ENCODE data around the gene AK2.
"Not testable (repeated sequence)": the region's sequence is repeated elsewhere in the genome, so short reads cannot be mapped to it uniquely, and the experiment has no call there.

AK2 gene

DNA sequence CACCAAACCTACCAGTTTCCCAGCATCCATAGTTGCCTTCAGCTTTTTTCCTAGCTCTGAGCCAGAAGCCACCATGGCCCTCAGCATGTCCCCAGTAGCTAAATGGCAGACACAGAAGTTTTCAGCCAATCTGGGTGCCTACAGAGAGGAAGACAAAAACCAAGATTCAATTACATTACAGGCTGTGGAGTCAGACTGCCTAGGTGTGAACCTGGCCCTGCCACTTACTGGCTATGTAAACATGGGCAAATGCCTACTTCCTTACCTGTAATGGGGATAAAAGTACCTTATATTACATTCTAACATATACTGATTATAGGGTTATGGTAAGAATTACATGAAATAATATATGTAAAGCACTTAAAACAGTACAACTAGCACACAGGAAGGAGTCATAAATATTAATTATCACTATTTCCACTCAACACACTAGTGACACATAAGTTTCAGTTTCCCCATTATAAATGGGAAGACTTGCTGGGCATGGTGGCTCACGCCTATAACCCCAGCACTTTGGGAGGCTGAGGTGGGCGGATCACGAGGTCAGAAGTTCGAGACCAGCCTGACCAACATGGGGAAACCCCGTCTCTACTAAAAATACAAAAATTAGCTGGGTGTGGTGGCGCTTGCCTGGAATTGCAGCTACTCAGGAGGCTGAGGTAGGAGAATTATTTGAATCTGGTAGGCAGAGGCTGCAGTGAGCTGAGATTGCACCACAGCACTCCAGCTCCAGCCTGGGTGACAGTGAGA, 12.1 kb downstream of the AK2 start:
- not testable (repeated sequence) for H3K9me3 ChIP-seq (ENCODE audit: control insufficient read depth, insufficient read depth, low read length); H3K27me3 ChIP-seq (ENCODE audit: control insufficient read depth, insufficient read depth, low read length); H3K36me3 ChIP-seq (ENCODE audit: control insufficient read depth, insufficient read depth, low read length); H3K4me3 ChIP-seq (ENCODE audit: low read length); H3K4me1 ChIP-seq (ENCODE audit: control insufficient read depth, insufficient read depth, low read length); H3K27ac ChIP-seq (ENCODE audit: low read length); DNase-seq (ENCODE audit: low read depth, low spot score)
- WGBS (ENCODE audit: insufficient coverage, insufficient read length): no CpG with 5 or more reads among the region's 6 CpGs

DNA sequence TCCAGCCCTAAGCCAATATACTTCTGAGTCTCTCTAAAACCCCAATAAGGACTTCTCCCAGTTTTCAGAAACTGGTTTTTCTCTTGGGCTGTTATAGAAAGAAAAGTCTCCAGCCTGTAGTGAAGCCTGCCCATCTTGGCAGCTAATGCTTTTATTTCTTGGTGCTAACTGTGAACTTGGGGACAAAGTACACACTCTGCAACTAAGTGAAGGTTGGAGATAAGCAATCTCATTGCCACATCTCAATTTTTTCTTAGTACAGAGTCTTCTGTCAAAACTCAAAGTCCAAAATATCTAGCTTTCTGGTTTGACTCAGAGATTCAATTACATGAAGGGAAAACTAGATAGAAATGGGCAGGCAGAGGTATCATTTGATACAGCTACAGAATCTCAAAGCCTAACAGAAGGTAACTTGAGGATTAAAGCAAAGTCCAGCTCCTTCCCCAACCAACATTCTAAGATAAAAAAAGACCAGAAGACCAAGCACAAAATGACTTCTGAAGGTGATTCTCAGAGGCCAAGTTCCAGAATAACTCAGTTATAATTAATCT, 14.0 kb downstream of the AK2 start:
- Histone ChIP-seq H3K27me3 (ENCODE audit: control insufficient read depth, insufficient read depth, low read length) (no peaks in the 10 kb centered on the region), H3K9me3 (ENCODE audit: control insufficient read depth, insufficient read depth, low read length) (no peaks in the 10 kb centered on the region), H3K27ac (ENCODE audit: low read length) (no peak overlapping the region), H3K4me3 (ENCODE audit: low read length) (no peak overlapping the region), H3K4me1 (ENCODE audit: control insufficient read depth, insufficient read depth, low read length) (no peaks in the 10 kb centered on the region), H3K36me3 (ENCODE audit: control insufficient read depth, insufficient read depth, low read length) (peaks cover 5% of the 10 kb centered on the region; the same call in 1 of the 2 replicates)
- no peak for DNase-seq (ENCODE audit: low read depth, low spot score)

DNA sequence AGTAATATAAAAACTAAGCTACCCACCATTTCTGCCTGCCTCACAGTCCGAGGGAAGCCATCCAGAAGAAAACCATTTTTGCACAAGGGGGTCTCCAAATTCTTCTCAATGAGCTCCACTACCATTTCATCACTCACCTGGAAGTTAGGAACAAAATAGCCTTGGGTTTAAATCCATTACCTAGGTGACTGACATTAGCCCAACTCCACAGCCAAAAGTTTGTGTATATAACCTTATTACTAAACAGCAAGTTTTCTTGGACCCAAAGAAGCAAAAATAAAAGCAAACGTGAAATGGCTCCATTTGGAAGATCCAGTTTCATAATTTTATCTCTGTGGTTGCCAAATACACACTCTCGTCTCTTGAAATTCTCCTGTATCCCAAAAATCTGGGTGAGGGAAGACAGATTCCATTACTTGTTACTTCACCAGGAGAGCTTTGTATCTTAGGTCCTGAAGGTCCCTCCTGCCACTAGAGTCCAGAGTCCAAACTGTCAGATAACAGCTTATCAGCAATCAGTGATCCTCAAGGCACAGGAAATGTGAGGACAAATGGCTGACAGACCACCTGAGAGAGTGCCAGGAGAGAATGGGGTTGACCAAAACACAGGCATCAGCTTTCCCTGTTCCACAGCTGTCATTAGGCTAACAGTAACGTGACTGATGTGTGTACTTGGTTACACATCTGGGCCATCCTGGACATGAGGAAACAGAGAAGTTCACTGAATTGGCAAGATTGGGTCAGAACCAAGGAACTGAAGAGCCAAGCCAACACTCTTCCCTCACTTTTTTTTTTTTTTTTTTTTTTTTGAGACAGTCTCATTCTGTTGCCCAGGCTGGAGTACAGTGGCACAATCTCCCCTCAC, 14.9 kb downstream of the AK2 start:
- no peak overlapping the region for H3K27ac ChIP-seq (ENCODE audit: low read length)
- WGBS (ENCODE audit: insufficient coverage, insufficient read length): no CpG with 5 or more reads among the region's 4 CpGs
- no peak overlapping the region for H3K4me3 ChIP-seq (ENCODE audit: low read length)
- no peaks in the 10 kb centered on the region for H3K27me3 ChIP-seq (ENCODE audit: control insufficient read depth, insufficient read depth, low read length)
- DNase-seq (ENCODE audit: low read depth, low spot score): no peak
- H3K9me3 ChIP-seq (ENCODE audit: control insufficient read depth, insufficient read depth, low read length): no peaks in the 10 kb centered on the region
- peaks cover 9% of the 10 kb centered on the region; the same call in 1 of the 2 replicates for H3K36me3 ChIP-seq (ENCODE audit: control insufficient read depth, insufficient read depth, low read length)
- no peaks in the 10 kb centered on the region for H3K4me1 ChIP-seq (ENCODE audit: control insufficient read depth, insufficient read depth, low read length)

DNA sequence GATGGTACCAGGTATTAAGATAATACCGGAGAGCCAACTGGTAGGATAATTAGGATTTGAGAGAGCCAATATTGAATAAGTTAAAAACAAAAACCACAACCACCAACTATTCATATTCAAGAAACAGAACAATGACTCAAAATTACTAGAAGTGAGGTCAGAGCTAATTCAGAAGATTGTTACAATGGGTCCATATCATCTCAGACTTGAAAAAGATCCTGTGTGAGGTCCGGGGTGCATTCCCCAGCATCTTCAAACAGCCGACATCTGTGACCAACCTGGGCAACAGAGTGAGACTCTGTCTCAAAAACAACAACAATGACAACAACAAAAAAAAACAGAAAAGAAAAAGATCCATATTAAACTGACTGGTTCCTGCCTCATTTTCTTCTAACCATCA, 18.6 kb downstream of the AK2 start:
- Histone ChIP-seq H3K9me3 (ENCODE audit: control insufficient read depth, insufficient read depth, low read length) (no peaks in the 10 kb centered on the region), H3K27me3 (ENCODE audit: control insufficient read depth, insufficient read depth, low read length) (no peaks in the 10 kb centered on the region), H3K4me3 (ENCODE audit: low read length) (no peak overlapping the region), H3K27ac (ENCODE audit: low read length) (no peak overlapping the region), H3K36me3 (ENCODE audit: control insufficient read depth, insufficient read depth, low read length) (peaks cover 8% of the 10 kb centered on the region; the same call in 1 of the 2 replicates), H3K4me1 (ENCODE audit: control insufficient read depth, insufficient read depth, low read length) (no peaks in the 10 kb centered on the region)
- WGBS (ENCODE audit: insufficient coverage, insufficient read length): no CpG with 5 or more reads among the region's 3 CpGs
- DNase-seq (ENCODE audit: low read depth, low spot score): no peak

DNA sequence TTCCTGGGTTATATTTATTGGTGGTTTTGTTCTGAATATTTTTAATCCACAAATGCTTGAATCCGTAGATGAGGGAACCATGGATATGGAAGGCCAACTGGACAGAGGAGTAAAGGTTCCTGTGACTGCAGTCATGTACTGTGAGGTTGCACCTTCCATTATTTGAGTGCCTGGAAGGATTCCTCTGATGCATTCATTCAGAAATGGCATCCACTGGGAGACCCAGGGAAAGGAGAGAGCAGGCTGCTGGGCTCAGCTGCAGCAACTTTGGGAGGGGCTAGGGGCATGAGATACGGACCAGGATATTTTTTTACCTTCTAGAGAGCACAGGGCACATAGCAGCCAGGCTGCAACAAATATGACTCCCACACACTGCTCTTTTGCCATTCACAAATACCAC, 19.5 kb downstream of the AK2 start:
- Histone ChIP-seq H3K36me3 (ENCODE audit: control insufficient read depth, insufficient read depth, low read length) (peaks cover 16% of the 10 kb centered on the region; the same call in 1 of the 2 replicates), H3K27me3 (ENCODE audit: control insufficient read depth, insufficient read depth, low read length) (no peaks in the 10 kb centered on the region), H3K27ac (ENCODE audit: low read length) (no peak overlapping the region), H3K4me3 (ENCODE audit: low read length) (no peak overlapping the region), H3K9me3 (ENCODE audit: control insufficient read depth, insufficient read depth, low read length) (no peaks in the 10 kb centered on the region), H3K4me1 (ENCODE audit: control insufficient read depth, insufficient read depth, low read length) (no peaks in the 10 kb centered on the region)
- no peak for DNase-seq (ENCODE audit: low read depth, low spot score)
- WGBS (ENCODE audit: insufficient coverage, insufficient read length): no CpG with 5 or more reads among the region's 2 CpGs

DNA sequence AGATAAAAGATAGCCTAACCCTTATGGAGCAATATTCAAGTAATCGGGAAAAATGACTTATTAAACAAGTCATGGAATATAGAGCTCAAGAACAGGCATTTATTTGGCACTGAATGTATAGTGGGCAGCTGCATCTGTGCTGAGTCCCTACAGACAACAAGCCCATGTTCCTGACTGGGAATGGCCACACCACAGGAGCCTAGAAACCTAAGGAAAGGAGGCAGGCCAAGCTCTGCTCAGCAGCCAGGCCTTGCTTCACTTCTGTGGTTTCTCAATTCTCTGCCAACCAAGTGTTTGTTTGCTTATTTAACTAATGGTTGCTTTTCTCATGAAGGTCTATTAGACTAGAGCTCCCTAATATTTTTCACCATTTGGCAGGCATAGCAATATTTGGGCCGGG, 21.5 kb downstream of the AK2 start:
- no CpG with 5 or more reads among the region's 2 CpGs for WGBS (ENCODE audit: insufficient coverage, insufficient read length)
- Histone ChIP-seq H3K27me3 (ENCODE audit: control insufficient read depth, insufficient read depth, low read length) (no peaks in the 10 kb centered on the region), H3K4me1 (ENCODE audit: control insufficient read depth, insufficient read depth, low read length) (no peaks in the 10 kb centered on the region)

DNA sequence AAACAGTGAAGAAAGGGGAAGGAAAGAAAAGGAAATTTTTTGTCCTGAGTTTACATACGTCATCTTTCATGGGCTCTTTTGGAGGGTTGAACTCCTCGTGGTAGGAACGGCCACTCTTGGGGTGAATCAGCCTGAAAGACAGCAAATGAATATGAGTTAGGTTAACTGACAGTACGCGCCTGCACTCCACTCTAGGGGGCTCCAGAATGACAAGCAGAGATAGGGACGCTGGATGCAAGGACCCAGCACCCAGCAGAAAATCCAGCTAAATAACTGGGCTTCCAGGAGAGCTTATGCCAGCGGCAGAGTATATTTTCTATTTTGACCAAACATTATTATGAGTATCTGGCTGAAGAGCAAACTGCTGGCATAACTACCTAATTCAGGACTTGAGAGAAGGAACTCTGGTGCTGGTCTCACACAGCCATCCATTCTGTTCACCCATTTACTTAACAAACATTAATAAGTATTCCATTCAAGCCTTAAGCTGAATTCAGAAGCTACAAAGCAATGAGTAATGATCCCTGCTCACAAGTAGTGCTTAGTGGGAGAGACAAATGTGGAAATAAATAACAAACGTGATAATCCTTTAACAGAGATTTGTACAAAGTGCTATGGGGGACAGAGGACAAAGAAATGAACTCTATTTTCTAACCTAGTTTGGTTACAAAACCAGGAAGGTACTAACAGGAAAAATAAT, 22.1 kb downstream of the AK2 start:
- no CpG with 5 or more reads among the region's 8 CpGs for WGBS (ENCODE audit: insufficient coverage, insufficient read length)
- H3K36me3 ChIP-seq (ENCODE audit: control insufficient read depth, insufficient read depth, low read length): peaks cover 21% of the 10 kb centered on the region; the same call in 1 of the 2 replicates
- H3K9me3 ChIP-seq (ENCODE audit: control insufficient read depth, insufficient read depth, low read length): no peaks in the 10 kb centered on the region
- no peak for DNase-seq (ENCODE audit: low read depth, low spot score)
- no peak overlapping the region for H3K4me3 ChIP-seq (ENCODE audit: low read length)
- no peak overlapping the region for H3K27ac ChIP-seq (ENCODE audit: low read length)
- no peaks in the 10 kb centered on the region for H3K27me3 ChIP-seq (ENCODE audit: control insufficient read depth, insufficient read depth, low read length)
- H3K4me1 ChIP-seq (ENCODE audit: control insufficient read depth, insufficient read depth, low read length): no peaks in the 10 kb centered on the region

More for the DNA sequence above, 21.5 kb downstream of the AK2 start:
- Histone ChIP-seq H3K9me3 (ENCODE audit: control insufficient read depth, insufficient read depth, low read length) (no peaks in the 10 kb centered on the region), H3K4me3 (ENCODE audit: low read length) (no peak overlapping the region), H3K27ac (ENCODE audit: low read length) (no peak overlapping the region), H3K36me3 (ENCODE audit: control insufficient read depth, insufficient read depth, low read length) (peaks cover 21% of the 10 kb centered on the region; the same call in 1 of the 2 replicates)
- DNase-seq (ENCODE audit: low read depth, low spot score): no peak

DNA sequence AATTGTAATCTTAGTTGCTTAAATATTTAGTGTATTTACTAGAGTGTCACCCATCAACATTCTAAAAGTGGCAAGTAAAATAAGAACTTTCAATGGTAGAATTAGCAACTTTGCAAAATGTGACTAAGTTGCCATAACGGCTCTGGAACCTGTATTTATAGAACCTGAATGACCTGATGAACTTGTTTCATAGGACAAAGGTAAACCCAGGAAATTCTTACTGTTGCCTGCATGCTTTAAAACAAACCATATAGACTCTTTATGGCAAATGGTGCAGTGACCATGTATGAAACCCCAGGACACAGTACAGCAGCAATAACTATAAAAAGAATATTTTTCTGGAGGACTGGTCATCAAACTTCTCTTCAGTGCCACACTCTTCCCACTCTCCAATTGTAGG, 22.9 kb downstream of the AK2 start:
- Histone ChIP-seq H3K4me1 (ENCODE audit: control insufficient read depth, insufficient read depth, low read length) (no peaks in the 10 kb centered on the region), H3K27me3 (ENCODE audit: control insufficient read depth, insufficient read depth, low read length) (no peaks in the 10 kb centered on the region), H3K36me3 (ENCODE audit: control insufficient read depth, insufficient read depth, low read length) (peaks cover 21% of the 10 kb centered on the region; the same call in 1 of the 2 replicates), H3K27ac (ENCODE audit: low read length) (no peak overlapping the region), H3K9me3 (ENCODE audit: control insufficient read depth, insufficient read depth, low read length) (no peaks in the 10 kb centered on the region), H3K4me3 (ENCODE audit: low read length) (no peak overlapping the region)
- WGBS (ENCODE audit: insufficient coverage, insufficient read length): no CpG with 5 or more reads among the region's 1 CpG
- DNase-seq (ENCODE audit: low read depth, low spot score): no peak

DNA sequence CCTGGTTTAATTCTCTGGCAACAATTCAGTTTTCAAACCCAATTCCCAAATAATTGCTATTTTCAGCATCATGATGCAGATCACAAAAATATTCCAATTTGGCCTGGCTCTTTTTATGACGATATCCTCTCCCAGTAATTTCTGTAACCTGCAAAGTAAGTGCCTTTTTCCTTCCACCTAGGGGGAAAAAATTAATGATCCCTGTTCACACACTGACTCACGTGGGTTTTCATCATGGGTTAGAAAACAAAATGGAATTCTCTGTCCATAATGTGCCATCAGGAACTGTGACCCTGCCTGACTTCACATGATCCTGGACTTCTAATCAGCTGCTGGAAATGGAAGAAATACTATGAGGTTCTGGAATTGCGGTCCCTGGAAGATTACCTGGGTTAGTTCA, 24.5 kb downstream of the AK2 start:
- peaks cover 30% of the 10 kb centered on the region; the same call in 1 of the 2 replicates for H3K36me3 ChIP-seq (ENCODE audit: control insufficient read depth, insufficient read depth, low read length)
- no peaks in the 10 kb centered on the region for H3K27me3 ChIP-seq (ENCODE audit: control insufficient read depth, insufficient read depth, low read length)
- no peaks in the 10 kb centered on the region for H3K9me3 ChIP-seq (ENCODE audit: control insufficient read depth, insufficient read depth, low read length)
- H3K27ac ChIP-seq (ENCODE audit: low read length): no peak overlapping the region
- DNase-seq (ENCODE audit: low read depth, low spot score): no peak
- H3K4me3 ChIP-seq (ENCODE audit: low read length): no peak overlapping the region
- no CpG with 5 or more reads among the region's 3 CpGs for WGBS (ENCODE audit: insufficient coverage, insufficient read length)
- H3K4me1 ChIP-seq (ENCODE audit: control insufficient read depth, insufficient read depth, low read length): no peaks in the 10 kb centered on the region
